Gastrocnemius medialis (tissue), 4 donors: Measurements from ENCODE around the gene STMN1. TPM values are rescaled to one million over a fixed set of nuclear protein-coding genes. Genes with fewer than 3 reads are reported as not detected.
A peak's percentile ranks its signal among the peaks of the same experiment; 100 is the strongest.

Source experiments
- ATAC-seq, 2 donors: fragments of 150-250 bp; one replicate each; pipeline ENCODE4 v1.9.1; 2016
- DNase-seq, 2 donors: peaks; one replicate each; pipeline ENCODE4 v3.0.0-alpha.2; 2019
- H3K27ac ChIP-seq, 4 donors: fragments of 200-600 bp; sonication (generic); 1 replicate in 1 of 4; 2 replicates in 3 of 4; pipeline ENCODE4 v1.5.1; 2016 to 2018; ENCODE audit warnings: mild to moderate bottlenecking in 2 of 4, moderate library complexity in 1 of 4
- H3K27me3 ChIP-seq, 3 donors: fragments of 200-600 bp; sonication (generic) in 2 of 3; 1 replicate in 1 of 3; 2 replicates in 2 of 3; pipeline versions ENCODE4 v1.5.1 to v1.6.0; 2016 to 2019; ENCODE audit warnings: mild to moderate bottlenecking in 1 of 3, moderate library complexity in 1 of 3
- H3K36me3 ChIP-seq, 2 donors: fragments of 200-600 bp; sonication (generic) in 1 of 2; one replicate each; pipeline ENCODE4 v1.5.1; 2017 to 2018
- H3K4me1 ChIP-seq, 2 donors: fragments of 200-600 bp; sonication (generic) in 1 of 2; one replicate each; pipeline ENCODE4 v1.5.1; 2016 to 2017; ENCODE audit warnings: mild to moderate bottlenecking in 2 of 2
- H3K4me3 ChIP-seq, 4 donors: fragments of 200-600 bp; sonication (generic) in 3 of 4; 1 replicate in 1 of 4; 2 replicates in 3 of 4; pipeline ENCODE4 v1.5.1; 2016 to 2019; ENCODE audit warnings: mild to moderate bottlenecking in 2 of 4
- H3K9me3 ChIP-seq, 3 donors: fragments of 200-600 bp; sonication (generic) in 2 of 3; 1 replicate in 1 of 3; 2 replicates in 2 of 3; pipeline ENCODE4 v1.5.1; 2016 to 2019
- POLR2A ChIP-seq, 2 donors: fragments of 450-650 bp; IDR thresholded peaks; one replicate each; pipeline ENCODE4 v1.6.1; 2017; ENCODE audit warnings: antibody characterized with exemption in 2 of 2, mild to moderate bottlenecking in 2 of 2, moderate library complexity in 2 of 2
- in situ Hi-C, 4 donors: fragments of 200-750 bp; cut with MboI; loops; one replicate each; pipeline versions ENCODE4 v1.15.0 to v1.8.0; 2017; ENCODE audit warnings: low sequenced_read_pairs in 4 of 4
- intact Hi-C: fragments of 100-400 bp; cut with DNase I; formaldehyde crosslinking; loops from one replicate; pipeline ENCODE4 v1.15.1; 2023; ENCODE audit warnings: low total_unique reads
- total RNA-seq, 4 donors: library from RNA; depleted of rRNA; stranded (reverse); fragments of >200 nt; gene quantifications; one replicate each; pipeline versions ENCODE4 v1.1.0 to v1.2.3, GENCODE V29; 2016
- TF ChIP-seq, protein P1 (sequence below), 5 experiments: fragments of 450-650 bp in 3 of 5; fragments of 200-600 bp in 2 of 5; sonication (generic) in 2 of 5; IDR thresholded peaks in 4 of 5; conservative IDR thresholded peaks in 1 of 5; 1 replicate in 4 of 5; 2 replicates in 1 of 5; pipeline ENCODE4 v1.5.1; 2016 to 2019; ENCODE audit warnings: antibody characterized with exemption in 5 of 5, mild to moderate bottlenecking in 3 of 5, moderate library complexity in 3 of 5

STMN1 gene
- total RNA-seq, 4 donors from 2014 or later: 4.7 to 20.7 (median 13.7) TPM

GRCh38 chr1:25861316-25862286 lies 44.6 kb downstream of the STMN1 start:
- ATAC-seq: no peak
- H3K27me3 ChIP-seq: no peaks in the 10 kb centered on the region
- no peak for DNase-seq
- intact Hi-C loops (no loop called here), in situ Hi-C loops (no loop called here)
- H3K36me3 ChIP-seq: no peaks in the 10 kb centered on the region
- no peaks in the 10 kb centered on the region for H3K9me3 ChIP-seq
- peak overlapping the region in 2 of 4 donors; percentile 39 for H3K27ac ChIP-seq
- H3K4me3 ChIP-seq: no peak overlapping the region
- TF ChIP-seq, protein P1, sequence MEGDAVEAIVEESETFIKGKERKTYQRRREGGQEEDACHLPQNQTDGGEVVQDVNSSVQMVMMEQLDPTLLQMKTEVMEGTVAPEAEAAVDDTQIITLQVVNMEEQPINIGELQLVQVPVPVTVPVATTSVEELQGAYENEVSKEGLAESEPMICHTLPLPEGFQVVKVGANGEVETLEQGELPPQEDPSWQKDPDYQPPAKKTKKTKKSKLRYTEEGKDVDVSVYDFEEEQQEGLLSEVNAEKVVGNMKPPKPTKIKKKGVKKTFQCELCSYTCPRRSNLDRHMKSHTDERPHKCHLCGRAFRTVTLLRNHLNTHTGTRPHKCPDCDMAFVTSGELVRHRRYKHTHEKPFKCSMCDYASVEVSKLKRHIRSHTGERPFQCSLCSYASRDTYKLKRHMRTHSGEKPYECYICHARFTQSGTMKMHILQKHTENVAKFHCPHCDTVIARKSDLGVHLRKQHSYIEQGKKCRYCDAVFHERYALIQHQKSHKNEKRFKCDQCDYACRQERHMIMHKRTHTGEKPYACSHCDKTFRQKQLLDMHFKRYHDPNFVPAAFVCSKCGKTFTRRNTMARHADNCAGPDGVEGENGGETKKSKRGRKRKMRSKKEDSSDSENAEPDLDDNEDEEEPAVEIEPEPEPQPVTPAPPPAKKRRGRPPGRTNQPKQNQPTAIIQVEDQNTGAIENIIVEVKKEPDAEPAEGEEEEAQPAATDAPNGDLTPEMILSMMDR (IDR thresholded peaks at IDR 0.05 in 4 of 5, conservative IDR thresholded peaks at IDR 0.05 in 1 of 5): no peak
- no peak for TF ChIP-seq POLR2A (IDR thresholded peaks at IDR 0.05)
- peaks cover 7 to 15% of the 10 kb centered on the region in 2 donors for H3K4me1 ChIP-seq

GRCh38 chr1:25858906-25859789 lies 47.1 kb downstream of the STMN1 start, which contains the start of gene AUNIP:
TSS of gene AUNIP (minus strand) at chr1:25859457. CDS start at chr1:25859357, 100 bp downstream.
- ATAC-seq: peak; percentile 89 to 90
- Histone ChIP-seq H3K27ac (peak within 1 kb of the TSS; percentile 69 to 79 (median 72)), H3K27me3 (no peaks in the 10 kb centered on the region), H3K36me3 (no peaks in the 10 kb centered on the region), H3K4me1 (peaks cover 7 to 15% of the 10 kb centered on the region in 2 donors), H3K4me3 (peak within 1 kb of the TSS; percentile 58 to 65 (median 61)), H3K9me3 (no peaks in the 10 kb centered on the region)
- TF ChIP-seq, protein P1 (IDR thresholded peaks at IDR 0.05 in 4 of 5, conservative IDR thresholded peaks at IDR 0.05 in 1 of 5): no peak
- peak; percentile 39 to 64 for TF ChIP-seq POLR2A (IDR thresholded peaks at IDR 0.05)
- DNase-seq: peak; percentile 64 to 74
- intact Hi-C loops: no loop called here
- in situ Hi-C loops: no loop called here

GRCh38 chr1:25858494-25858893 lies 47.7 kb downstream of the STMN1 start:
- H3K36me3 ChIP-seq: no peaks in the 10 kb centered on the region
- H3K27ac ChIP-seq: no peak overlapping the region
- DNase-seq (no peak), ATAC-seq (no peak)
- peak overlapping the region in 3 of 4 donors; percentile 58 to 65 (median 60) for H3K4me3 ChIP-seq
- no peaks in the 10 kb centered on the region for H3K27me3 ChIP-seq
- H3K4me1 ChIP-seq: peaks cover 7 to 15% of the 10 kb centered on the region in 2 donors
- TF ChIP-seq POLR2A (IDR thresholded peaks at IDR 0.05): no peak
- TF ChIP-seq, protein P1 (IDR thresholded peaks at IDR 0.05 in 4 of 5, conservative IDR thresholded peaks at IDR 0.05 in 1 of 5): no peak
- intact Hi-C loops (no loop called here), in situ Hi-C loops (no loop called here)
- no peaks in the 10 kb centered on the region for H3K9me3 ChIP-seq

DNA sequence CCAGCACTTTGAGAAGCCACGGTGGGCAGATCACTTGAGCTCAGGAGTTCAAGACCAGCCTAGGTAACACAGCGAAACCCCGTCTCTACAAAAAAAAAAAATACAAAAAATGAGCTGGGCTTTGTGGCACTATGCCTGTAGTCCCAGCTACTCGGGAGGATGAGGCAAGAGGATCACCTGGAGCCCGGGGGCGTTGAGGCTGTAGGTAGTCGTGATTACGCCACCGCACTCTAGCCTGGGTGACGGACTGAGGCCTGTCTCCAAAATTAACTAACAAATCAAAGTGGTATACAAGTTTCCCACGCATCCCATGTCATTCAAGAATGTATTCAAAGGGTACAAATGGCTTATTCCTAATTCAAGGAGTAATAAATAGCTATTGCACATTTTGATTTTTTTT lies 49.4 kb downstream of the STMN1 start:
- H3K9me3 ChIP-seq: no peaks in the 10 kb centered on the region
- TF ChIP-seq, protein P1 (IDR thresholded peaks at IDR 0.05 in 4 of 5, conservative IDR thresholded peaks at IDR 0.05 in 1 of 5): no peak
- TF ChIP-seq POLR2A (IDR thresholded peaks at IDR 0.05): no peak
- intact Hi-C loops (no loop called here), in situ Hi-C loops (no loop called here)
- ATAC-seq: no peak
- no peak for DNase-seq
- H3K27ac ChIP-seq: no peak overlapping the region
- no peak overlapping the region for H3K4me3 ChIP-seq
- H3K36me3 ChIP-seq: no peaks in the 10 kb centered on the region
- no peaks in the 10 kb centered on the region for H3K27me3 ChIP-seq
- H3K4me1 ChIP-seq: peaks cover 2 to 9% of the 10 kb centered on the region in 2 donors
